Calu3 (cell line): Measurements from ENCODE around the gene LILRB2. TPM values are rescaled to one million over a fixed set of nuclear protein-coding genes. Genes with fewer than 3 reads are reported as not detected.
"Not testable (repeated sequence)": the region's sequence is repeated elsewhere in the genome, so short reads cannot be mapped to it uniquely, and the experiment has no call there.

ENCODE experiments used
- BruUV-seq: library from RNA; stranded (reverse); fragments of 400-500 nt; replicated peaks from 2 replicates; lab custom pipeline; 2021; lab: Mats Ljungman, UMichigan
- CTCF ChIA-PET: fragments of 300-600 bp; sonication (Branson Sonifier 250); formaldehyde crosslinking; loops from one replicate; lab custom pipeline; 2022; ENCODE audit warnings: antibody characterized with exemption; lab: Charles Lee
- DNase-seq: peaks from one replicate; pipeline ENCODE4 v3.0.0; 2022
- H3K27ac Mint-ChIP-seq: one replicate; pipeline ENCODE4 v1.8.0; 2022; ENCODE audit warnings: mixed read lengths; ENCODE audit not compliant: unreplicated experiment
- H3K27me3 Mint-ChIP-seq: one replicate; pipeline ENCODE4 v1.8.0; 2022; ENCODE audit warnings: mixed read lengths; ENCODE audit not compliant: unreplicated experiment
- H3K36me3 Mint-ChIP-seq: one replicate; pipeline ENCODE4 v1.8.0; 2022; ENCODE audit warnings: mild to moderate bottlenecking, moderate library complexity, mixed read lengths; ENCODE audit not compliant: insufficient read depth, unreplicated experiment
- H3K4me1 Mint-ChIP-seq: one replicate; pipeline ENCODE4 v1.8.0; 2022; ENCODE audit warnings: mild to moderate bottlenecking, low read depth, mixed read lengths; ENCODE audit not compliant: unreplicated experiment
- H3K4me3 Mint-ChIP-seq: one replicate; pipeline ENCODE4 v1.8.0; 2022; ENCODE audit warnings: mild to moderate bottlenecking, low read depth, moderate library complexity, mixed read lengths; ENCODE audit not compliant: unreplicated experiment
- H3K9me3 Mint-ChIP-seq: one replicate; pipeline ENCODE4 v1.8.0; 2022; ENCODE audit warnings: low read depth, mixed read lengths; ENCODE audit not compliant: unreplicated experiment
- CTCF ChIP-seq: fragments of 200-600 bp; IDR thresholded peaks from one replicate; pipeline ENCODE4 v1.8.0; 2022; ENCODE audit warnings: antibody characterized with exemption; ENCODE audit not compliant: unreplicated experiment
- intact Hi-C: fragments of 100-400 bp; cut with micrococcal nuclease; formaldehyde crosslinking; loops from one replicate; pipeline ENCODE4 v1.10.0; 2022; ENCODE audit not compliant: unreplicated experiment
- total RNA-seq: library from RNA; stranded (reverse); gene quantifications from 2 replicates; pipeline ENCODE4 v1.2.3, GENCODE V29; 2022

The LILRB2 gene
- total RNA-seq, 1 experiment from 2014 or later, result not detected

DNA sequence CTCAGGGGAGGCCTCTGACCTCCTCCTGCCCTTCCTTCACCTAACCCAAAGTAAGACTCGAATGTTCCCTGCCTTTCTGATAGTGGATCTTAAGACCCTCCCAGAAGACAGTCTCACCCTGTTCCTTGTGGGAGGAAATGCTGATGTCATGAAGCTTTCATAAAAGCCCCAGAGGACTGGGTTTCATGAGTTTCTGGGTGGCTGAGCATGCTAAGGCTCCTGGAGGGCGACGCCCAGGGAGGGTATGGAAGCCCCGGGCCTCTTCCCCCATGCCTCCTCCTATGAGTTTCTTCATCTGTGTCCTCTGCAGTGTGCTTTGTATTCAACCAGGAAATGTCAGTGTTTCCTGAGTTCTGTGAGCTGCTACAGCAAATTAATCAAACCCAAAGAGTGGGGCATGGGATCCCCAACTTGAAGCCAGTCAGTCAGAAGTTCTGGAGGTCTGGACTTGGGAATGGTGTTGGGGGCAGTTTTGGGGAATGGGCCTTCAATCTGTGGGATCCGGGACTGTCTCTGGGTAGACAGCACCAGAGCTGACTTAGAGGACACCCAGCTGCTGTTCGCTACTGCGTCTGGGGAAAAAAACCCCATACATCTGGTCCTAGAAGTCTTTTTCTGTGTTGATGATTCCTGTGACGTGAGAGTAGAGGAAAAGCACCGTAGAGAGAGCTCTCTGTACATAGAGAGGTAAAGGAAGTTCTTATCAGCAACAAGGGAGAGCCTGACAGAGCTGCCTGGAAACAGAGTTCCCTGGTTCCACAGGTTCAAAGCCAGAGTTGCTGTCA, 2.0 kb upstream of the LILRB2 start:
- H3K4me3 Mint-ChIP-seq, result no peak overlapping the region
- no TSS peak for BruUV-seq
- CTCF ChIA-PET, result no interaction called here
- no peaks in the 10 kb centered on the region for H3K9me3 Mint-ChIP-seq
- no peaks in the 10 kb centered on the region for H3K36me3 Mint-ChIP-seq
- DNase-seq, result no peak
- H3K27ac Mint-ChIP-seq, result no peak overlapping the region
- intact Hi-C loops, result no loop called here
- H3K4me1 Mint-ChIP-seq, result peaks cover 12% of the 10 kb centered on the region
- TF ChIP-seq CTCF, result no peak
- peaks cover 92% of the 10 kb centered on the region for H3K27me3 Mint-ChIP-seq

- intact Hi-C loops, H3K4me3 Mint-ChIP-seq, H3K4me1 Mint-ChIP-seq, H3K9me3 Mint-ChIP-seq, BruUV-seq, H3K27ac Mint-ChIP-seq, DNase-seq, H3K36me3 Mint-ChIP-seq: not testable (repeated sequence)
- peaks cover 92% of the 10 kb centered on the region for H3K27me3 Mint-ChIP-seq
- CTCF ChIA-PET, result interaction anchor here (0.6 kb wide), 1 partner anchor 93 kb away, joined by 3 read pairs; no protein-coding TSS in a partner anchor
Measured at GRCh38 chr19:54281729-54282075, 792 bp upstream of the LILRB2 start.

GRCh38 chr19:54280441-54280840, 469 bp downstream of the LILRB2 start:
- H3K27ac Mint-ChIP-seq, H3K4me1 Mint-ChIP-seq, CTCF ChIA-PET, intact Hi-C loops, BruUV-seq, H3K36me3 Mint-ChIP-seq, H3K4me3 Mint-ChIP-seq, DNase-seq, H3K9me3 Mint-ChIP-seq: not testable (repeated sequence)
- H3K27me3 Mint-ChIP-seq, result peaks cover 100% of the 10 kb centered on the region

DNA sequence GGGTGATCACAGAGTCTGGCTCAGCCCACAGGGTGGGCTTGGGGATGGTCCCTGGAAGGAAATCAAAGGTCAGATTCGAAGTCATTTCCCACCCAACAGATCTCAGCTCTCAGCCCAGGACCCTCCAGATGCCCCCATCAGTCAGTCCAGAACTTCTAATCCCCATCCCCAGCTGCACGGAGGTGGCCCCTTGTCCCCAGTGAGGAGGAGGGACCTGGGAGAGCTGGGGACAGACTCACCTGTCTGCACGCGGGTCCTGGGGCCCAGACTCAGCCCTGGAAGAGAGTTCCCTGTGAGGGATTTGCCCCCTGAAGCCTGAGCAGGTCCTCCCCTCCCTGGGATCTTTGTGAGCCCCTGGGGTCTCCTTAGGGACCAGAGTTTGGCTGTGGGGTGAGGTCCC, 885 bp downstream of the LILRB2 start:
- H3K27ac Mint-ChIP-seq, intact Hi-C loops, H3K4me1 Mint-ChIP-seq, H3K9me3 Mint-ChIP-seq, H3K4me3 Mint-ChIP-seq, CTCF ChIA-PET, H3K36me3 Mint-ChIP-seq, BruUV-seq, DNase-seq: not testable (repeated sequence)
- H3K27me3 Mint-ChIP-seq, result peaks cover 100% of the 10 kb centered on the region

DNA sequence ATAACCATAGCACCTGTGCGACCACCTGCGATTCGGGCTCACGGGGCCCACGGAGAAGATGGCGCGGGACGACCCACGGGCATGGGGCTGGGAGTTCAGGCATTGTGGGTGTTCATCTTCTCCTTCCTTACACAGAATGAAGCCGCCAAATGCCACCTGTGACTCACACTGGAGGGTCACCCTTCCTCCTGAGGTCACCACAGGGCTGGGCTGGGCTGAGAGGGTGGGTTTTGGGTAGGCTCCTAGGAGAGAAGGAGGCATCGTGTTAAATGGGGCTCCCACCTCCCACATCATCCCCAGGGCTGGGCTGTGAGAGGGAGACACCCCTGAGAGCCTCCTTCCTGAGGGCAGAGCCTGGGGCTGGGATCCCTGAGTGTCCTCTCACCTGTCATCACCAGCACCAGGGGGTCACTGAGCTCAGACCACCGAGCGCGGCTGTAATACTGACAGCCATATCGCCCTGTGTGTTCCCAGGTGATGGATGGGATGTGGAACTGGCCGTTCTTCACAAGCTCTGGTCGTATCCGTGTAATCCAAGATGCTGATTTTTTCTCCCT, 1.4 kb downstream of the LILRB2 start:
- intact Hi-C loops, result no loop called here
- no TSS peak for BruUV-seq
- CTCF ChIA-PET, result no interaction called here
- TF ChIP-seq CTCF, result no peak
- H3K27ac Mint-ChIP-seq, result no peak overlapping the region
- no peaks in the 10 kb centered on the region for H3K36me3 Mint-ChIP-seq
- no peak for DNase-seq
- H3K27me3 Mint-ChIP-seq, result peaks cover 100% of the 10 kb centered on the region
- H3K4me3 Mint-ChIP-seq, result no peak overlapping the region
- no peaks in the 10 kb centered on the region for H3K4me1 Mint-ChIP-seq
- H3K9me3 Mint-ChIP-seq, result no peaks in the 10 kb centered on the region

GRCh38 chr19:54278571-54279195, 2.2 kb downstream of the LILRB2 start:
- H3K27ac Mint-ChIP-seq, H3K36me3 Mint-ChIP-seq, intact Hi-C loops, H3K4me1 Mint-ChIP-seq, DNase-seq, BruUV-seq, H3K9me3 Mint-ChIP-seq, H3K4me3 Mint-ChIP-seq: not testable (repeated sequence)
- peaks cover 100% of the 10 kb centered on the region for H3K27me3 Mint-ChIP-seq
- CTCF ChIA-PET, result interaction anchor here (0.5 kb wide), 1 partner anchor 152 kb away, joined by 3 read pairs; no protein-coding TSS in a partner anchor

- DNase-seq, BruUV-seq, CTCF ChIA-PET, H3K4me1 Mint-ChIP-seq, H3K36me3 Mint-ChIP-seq, H3K9me3 Mint-ChIP-seq, H3K4me3 Mint-ChIP-seq, H3K27ac Mint-ChIP-seq, intact Hi-C loops: not testable (repeated sequence)
- peaks cover 100% of the 10 kb centered on the region for H3K27me3 Mint-ChIP-seq
Measured at GRCh38 chr19:54278056-54278455, 2.9 kb downstream of the LILRB2 start.

- H3K4me3 Mint-ChIP-seq, H3K4me1 Mint-ChIP-seq, H3K27ac Mint-ChIP-seq, intact Hi-C loops, BruUV-seq, DNase-seq, H3K9me3 Mint-ChIP-seq, CTCF ChIA-PET, H3K36me3 Mint-ChIP-seq: not testable (repeated sequence)
- peaks cover 100% of the 10 kb centered on the region for H3K27me3 Mint-ChIP-seq
Measured at GRCh38 chr19:54277111-54277615, 3.7 kb downstream of the LILRB2 start.
